Measurements from ENCODE around the gene CBX6.
A peak's percentile ranks its signal among the peaks of the same experiment; 100 is the strongest.

CBX6 gene

GRCh38 chr22:38873469-38874411 is 1.7 kb upstream of the CBX6 start:
- no peak for DNase-seq

GRCh38 chr22:38872831-38873248 is 824 bp upstream of the CBX6 start:
- no peak for DNase-seq

GRCh38 chr22:38871360-38872171 is 450 bp downstream of the CBX6 start:
- peak in 1 of 2 experiments; percentile 14 for DNase-seq

- DNase-seq = no peak
Observed at GRCh38 chr22:38870791-38871359, 1.1 kb downstream of the CBX6 start.

- DNase-seq = peak; percentile 80 to 91
Observed at GRCh38 chr22:38870312-38870741, 1.7 kb downstream of the CBX6 start.

GRCh38 chr22:38869663-38870062 is 2.4 kb downstream of the CBX6 start:
- no peak for DNase-seq

- peak; percentile 38 to 48 for DNase-seq
Observed at GRCh38 chr22:38868886-38869381, 3.1 kb downstream of the CBX6 start.

- DNase-seq = no peak
Observed at GRCh38 chr22:38868286-38868721, 3.7 kb downstream of the CBX6 start.

GRCh38 chr22:38867471-38868285 is 4.3 kb downstream of the CBX6 start:
- DNase-seq = no peak

- DNase-seq = no peak
Observed at GRCh38 chr22:38867124-38867455, 4.9 kb downstream of the CBX6 start.

- DNase-seq = no peak
Observed at GRCh38 chr22:38866399-38867123, 5.5 kb downstream of the CBX6 start.

GRCh38 chr22:38866024-38866398 is 6.0 kb downstream of the CBX6 start:
- no peak for DNase-seq

- DNase-seq = no peak
Observed at GRCh38 chr22:38865201-38866023, 6.6 kb downstream of the CBX6 start.

- DNase-seq = no peak
Observed at GRCh38 chr22:38864361-38865191, 7.4 kb downstream of the CBX6 start.

GRCh38 chr22:38863531-38864131 is 8.4 kb downstream of the CBX6 start:
- DNase-seq = no peak

GRCh38 chr22:38862375-38863329 is 9.4 kb downstream of the CBX6 start:
- DNase-seq = no peak

- DNase-seq = no peak
Observed at GRCh38 chr22:38861927-38862326, 10.1 kb downstream of the CBX6 start.
